Heart left ventricle (tissue), 13 donors: Measurements from ENCODE around the gene ROBO1.

Experiments used
- POLR2A ChIP-seq, 2 donors: fragments of 450-650 bp; IDR thresholded peaks; one replicate each; pipeline ENCODE4 v1.6.1; 2017; ENCODE audit warnings: antibody characterized with exemption in 2 of 2, mild to moderate bottlenecking in 2 of 2, moderate library complexity in 2 of 2
- TF ChIP-seq, protein P1 (sequence below), 12 donors: fragments of 200-600 bp; sonication (generic) in 4 of 12; IDR thresholded peaks; one replicate each; pipeline versions ENCODE4 v1.5.0 to v1.8.0; 2018 to 2022; ENCODE audit warnings: antibody characterized with exemption in 12 of 12, mild to moderate bottlenecking in 5 of 12
- donor health status: ischemic (EF 13 %, LVEDD 7.1; RV severe dilation, severe dysfunction).
- donor health status: DM: no; HTN: yes; CAD: no.
- donor health status: DM: no; HTN: no; CAD: no.
- donor health status: ischemic (EF 25% LVEDD 6.9; RV normal size, moderate dysfunction).
- donor health status: ischemic (EF 25% LVEDD 5.7; RV mildly dilated, moderate dysfunction).
- donor health status: ischemic (EF 35%, LVEDD 5.7; RV mildly dilated, moderate dysfunction).
- donor health status: nonischemic (EF 11% LVEDD 7.7; RV severe dilation, severe dysfunction).
- donor health status: DM: yes; HTN: yes; CAD: no.
- donor health status: PGD.
- donor health status: ischemic (EF 29% LVEDD 5.4; RV normal size, mild dysfunction).
- donor health status: nonischemic (EF 23%, LVEDD 6.1; RV moderate dilation, normal function).

DNA sequence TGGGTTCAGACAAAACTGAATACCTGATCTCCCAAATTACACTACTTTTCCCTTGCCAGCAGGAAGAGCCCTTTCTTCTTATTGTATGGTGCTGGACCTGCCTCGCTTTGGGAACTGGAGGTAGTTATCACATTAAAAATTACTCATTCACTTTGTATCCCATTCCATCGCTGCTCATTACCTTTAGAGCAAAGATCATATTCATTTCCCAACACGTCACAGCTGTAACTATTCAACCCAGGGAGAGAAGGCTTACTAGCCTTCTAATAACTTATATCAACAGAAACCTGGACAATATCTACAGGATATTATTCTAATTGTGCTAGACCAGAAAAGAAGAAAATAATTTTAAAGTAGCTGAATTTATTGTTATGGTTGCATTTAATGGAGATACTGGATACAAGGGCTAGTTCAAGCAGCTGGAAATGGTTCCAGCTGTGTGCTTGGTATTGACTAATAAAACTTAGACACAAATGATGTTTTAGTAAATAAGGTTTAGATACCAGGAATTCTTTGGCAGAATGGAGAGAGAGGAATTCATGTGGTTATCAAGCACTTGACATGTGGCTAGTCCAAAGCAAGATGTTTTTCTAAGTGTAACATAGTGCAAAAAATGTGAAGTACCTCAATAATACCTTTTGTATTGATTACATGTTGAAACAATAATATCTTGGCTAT, 656.3 kb downstream of the ROBO1 start:
- TF ChIP-seq, protein P1, sequence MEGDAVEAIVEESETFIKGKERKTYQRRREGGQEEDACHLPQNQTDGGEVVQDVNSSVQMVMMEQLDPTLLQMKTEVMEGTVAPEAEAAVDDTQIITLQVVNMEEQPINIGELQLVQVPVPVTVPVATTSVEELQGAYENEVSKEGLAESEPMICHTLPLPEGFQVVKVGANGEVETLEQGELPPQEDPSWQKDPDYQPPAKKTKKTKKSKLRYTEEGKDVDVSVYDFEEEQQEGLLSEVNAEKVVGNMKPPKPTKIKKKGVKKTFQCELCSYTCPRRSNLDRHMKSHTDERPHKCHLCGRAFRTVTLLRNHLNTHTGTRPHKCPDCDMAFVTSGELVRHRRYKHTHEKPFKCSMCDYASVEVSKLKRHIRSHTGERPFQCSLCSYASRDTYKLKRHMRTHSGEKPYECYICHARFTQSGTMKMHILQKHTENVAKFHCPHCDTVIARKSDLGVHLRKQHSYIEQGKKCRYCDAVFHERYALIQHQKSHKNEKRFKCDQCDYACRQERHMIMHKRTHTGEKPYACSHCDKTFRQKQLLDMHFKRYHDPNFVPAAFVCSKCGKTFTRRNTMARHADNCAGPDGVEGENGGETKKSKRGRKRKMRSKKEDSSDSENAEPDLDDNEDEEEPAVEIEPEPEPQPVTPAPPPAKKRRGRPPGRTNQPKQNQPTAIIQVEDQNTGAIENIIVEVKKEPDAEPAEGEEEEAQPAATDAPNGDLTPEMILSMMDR (IDR thresholded peaks at IDR 0.05): no peak
- TF ChIP-seq POLR2A (IDR thresholded peaks at IDR 0.05): no peak
